Heart left ventricle (tissue), 16 donors: ENCODE data around the gene AGBL5. TPM values are rescaled to one million over a fixed set of nuclear protein-coding genes. Genes with fewer than 3 reads are reported as not detected.

Experiments
- ATAC-seq, 4 donors: fragments of 200-7000 bp; cut with Tn5 transposase; one replicate each; pipeline ENCODE4 v1.9.1; 2020 to 2022; ENCODE audit warnings: moderate library complexity in 4 of 4, mild to moderate bottlenecking in 3 of 4, moderate number of reproducible peaks in 1 of 4
- DNase-seq, 5 donors: peaks; one replicate each; pipeline ENCODE4 v3.0.0-alpha.2; 2020
- H3K27ac ChIP-seq, 12 donors: fragments of 200-600 bp; sonication (generic) in 4 of 12; one replicate each; pipeline versions ENCODE4 v1.5.0 to v1.8.0; 2016 to 2022; ENCODE audit warnings: mild to moderate bottlenecking in 2 of 12
- H3K27me3 ChIP-seq, 9 donors: fragments of 200-600 bp; sonication (generic) in 2 of 9; one replicate each; pipeline versions ENCODE4 v1.5.1 to v1.8.0; 2016 to 2022; ENCODE audit warnings: mild to moderate bottlenecking in 3 of 9
- H3K36me3 ChIP-seq, 9 donors: fragments of 200-600 bp; sonication (generic) in 2 of 9; one replicate each; pipeline versions ENCODE4 v1.5.0 to v1.8.0; 2018 to 2022; ENCODE audit warnings: mild to moderate bottlenecking in 2 of 9
- H3K4me1 ChIP-seq, 12 donors: fragments of 200-600 bp; sonication (generic) in 4 of 12; one replicate each; pipeline versions ENCODE4 v1.5.0 to v1.8.0; 2016 to 2022; ENCODE audit warnings: mild to moderate bottlenecking in 3 of 12
- H3K4me3 ChIP-seq, 12 donors: fragments of 200-600 bp; sonication (generic) in 4 of 12; one replicate each; pipeline versions ENCODE4 v1.5.0 to v1.8.0; 2017 to 2022; ENCODE audit warnings: mild to moderate bottlenecking in 9 of 12, moderate library complexity in 4 of 12
- H3K9me3 ChIP-seq, 12 donors: fragments of 200-600 bp; sonication (generic) in 4 of 12; one replicate each; pipeline versions ENCODE4 v1.5.0 to v1.8.0; 2016 to 2022; ENCODE audit warnings: mild to moderate bottlenecking in 1 of 12
- POLR2A ChIP-seq, 2 donors: fragments of 450-650 bp; IDR thresholded peaks; one replicate each; pipeline ENCODE4 v1.6.1; 2017; ENCODE audit warnings: antibody characterized with exemption in 2 of 2, mild to moderate bottlenecking in 2 of 2, moderate library complexity in 2 of 2
- WGBS, 4 donors: extraction: QIAGEN DNeasy Blood & Tissue Kit in 2 of 4; methylation state at CpG; one replicate each; pipeline versions ENCODE4 v1.1.5 to v1.1.7; 2013 to 2018; 5-methylcytosine and 5-hydroxymethylcytosine counted together
- intact Hi-C, 10 donors: fragments of 100-400 bp; cut with DNase I; formaldehyde crosslinking; loops; one replicate each; pipeline versions ENCODE4 v1.11.1 to v1.14.2; 2022
- polyA plus RNA-seq, 2 donors: library from polyadenylated mRNA; stranded (reverse); fragments of 200-250 nt; gene quantifications; one replicate each; pipeline ENCODE4 v1.2.3, GENCODE V29; 2013
- total RNA-seq, 9 donors: library from RNA; depleted of rRNA in 2 of 9; stranded (reverse); fragments of >200 nt in 2 of 9; fragmentation: NEBNext Ultra II Directional in 3 of 9; extraction: Animal tissue kit (Norgen Biotek cat#: 25700) in 3 of 9; gene quantifications; one replicate each; pipeline versions ENCODE4 v1.1.0 to v1.2.4, GENCODE V29; 2016 to 2023
- TF ChIP-seq, protein P1 (sequence below), 12 donors: fragments of 200-600 bp; sonication (generic) in 4 of 12; IDR thresholded peaks; one replicate each; pipeline versions ENCODE4 v1.5.0 to v1.8.0; 2018 to 2022; ENCODE audit warnings: antibody characterized with exemption in 12 of 12, mild to moderate bottlenecking in 5 of 12
- donor health status: ischemic (EF 13 %, LVEDD 7.1; RV severe dilation, severe dysfunction).
- donor health status: healthy with polysubstance abuse.
- donor health status: DM: no; HTN: yes; CAD: no.
- donor health status: DM: no; HTN: no; CAD: no.
- donor health status: ischemic (EF 25% LVEDD 6.9; RV normal size, moderate dysfunction).
- donor health status: ischemic (EF 25% LVEDD 5.7; RV mildly dilated, moderate dysfunction).
- donor health status: healthy.
- donor health status: DM: yes; HTN: yes; CAD: no.
- donor health status: ischemic (EF 35%, LVEDD 5.7; RV mildly dilated, moderate dysfunction).
- donor health status: nonischemic (EF 11% LVEDD 7.7; RV severe dilation, severe dysfunction).
- donor health status: DM: yes; HTN: yes; CAD: no.
- donor health status: PGD.
- donor health status: ischemic (EF 29% LVEDD 5.4; RV normal size, mild dysfunction).
- donor health status: nonischemic (EF 23%, LVEDD 6.1; RV moderate dilation, normal function).

The AGBL5 gene
- total and polyA plus RNA-seq, 11 donors = 4.5 to 12.5 (median 9.9) TPM

- WGBS, 4 donors = 77 to 82% (median 79%) methylated on average over 9 to 10 of the region's 10 CpGs
These were observed 41.4 kb downstream of the AGBL5 start for GRCh38 chr2:27092696-27093429.

GRCh38 chr2:27093430-27094352, 42.2 kb downstream of the AGBL5 start:
- ATAC-seq (no peak), DNase-seq (no peak)
- Histone ChIP-seq H3K36me3 (no peaks in the 10 kb centered on the region), H3K4me1 (peaks cover 0 to 20% (median 8%) of the 10 kb centered on the region in 12 donors), H3K4me3 (no peak overlapping the region), H3K27ac (no peak overlapping the region), H3K27me3 (no peaks in the 10 kb centered on the region), H3K9me3 (no peaks in the 10 kb centered on the region)
- TF ChIP-seq POLR2A (IDR thresholded peaks at IDR 0.05) = no peak
- TF ChIP-seq, protein P1, sequence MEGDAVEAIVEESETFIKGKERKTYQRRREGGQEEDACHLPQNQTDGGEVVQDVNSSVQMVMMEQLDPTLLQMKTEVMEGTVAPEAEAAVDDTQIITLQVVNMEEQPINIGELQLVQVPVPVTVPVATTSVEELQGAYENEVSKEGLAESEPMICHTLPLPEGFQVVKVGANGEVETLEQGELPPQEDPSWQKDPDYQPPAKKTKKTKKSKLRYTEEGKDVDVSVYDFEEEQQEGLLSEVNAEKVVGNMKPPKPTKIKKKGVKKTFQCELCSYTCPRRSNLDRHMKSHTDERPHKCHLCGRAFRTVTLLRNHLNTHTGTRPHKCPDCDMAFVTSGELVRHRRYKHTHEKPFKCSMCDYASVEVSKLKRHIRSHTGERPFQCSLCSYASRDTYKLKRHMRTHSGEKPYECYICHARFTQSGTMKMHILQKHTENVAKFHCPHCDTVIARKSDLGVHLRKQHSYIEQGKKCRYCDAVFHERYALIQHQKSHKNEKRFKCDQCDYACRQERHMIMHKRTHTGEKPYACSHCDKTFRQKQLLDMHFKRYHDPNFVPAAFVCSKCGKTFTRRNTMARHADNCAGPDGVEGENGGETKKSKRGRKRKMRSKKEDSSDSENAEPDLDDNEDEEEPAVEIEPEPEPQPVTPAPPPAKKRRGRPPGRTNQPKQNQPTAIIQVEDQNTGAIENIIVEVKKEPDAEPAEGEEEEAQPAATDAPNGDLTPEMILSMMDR (IDR thresholded peaks at IDR 0.05) = no peak
- 85 to 97% (median 88%) methylated on average over 5 to 6 of the region's 6 CpGs for WGBS, 4 donors
- intact Hi-C loops = loop anchor here in 2 of 10 donors (10.0 kb wide), 2 partner anchors 191 to 249 kb away; partner anchors contain the start of genes DPYSL5 (in 1 of the 2) and TRIM54 (in 1 of the 2)

More at GRCh38 chr2:27092696-27093429, 41.4 kb downstream of the AGBL5 start:
- no peak overlapping the region for H3K4me3 ChIP-seq
- ATAC-seq (no peak), DNase-seq (no peak)
- no peak for TF ChIP-seq POLR2A (IDR thresholded peaks at IDR 0.05)
- TF ChIP-seq, protein P1 (IDR thresholded peaks at IDR 0.05) = no peak
- H3K9me3 ChIP-seq = no peaks in the 10 kb centered on the region
- intact Hi-C loops = loop anchor here in 2 of 10 donors (10.0 kb wide), 2 partner anchors 192 to 248 kb away; partner anchors contain the start of genes DPYSL5 (in 1 of the 2) and TRIM54 (in 1 of the 2)
- no peaks in the 10 kb centered on the region for H3K36me3 ChIP-seq
- peaks cover 0 to 20% (median 8%) of the 10 kb centered on the region in 12 donors for H3K4me1 ChIP-seq
- H3K27me3 ChIP-seq = no peaks in the 10 kb centered on the region
- H3K27ac ChIP-seq = no peak overlapping the region

DNA sequence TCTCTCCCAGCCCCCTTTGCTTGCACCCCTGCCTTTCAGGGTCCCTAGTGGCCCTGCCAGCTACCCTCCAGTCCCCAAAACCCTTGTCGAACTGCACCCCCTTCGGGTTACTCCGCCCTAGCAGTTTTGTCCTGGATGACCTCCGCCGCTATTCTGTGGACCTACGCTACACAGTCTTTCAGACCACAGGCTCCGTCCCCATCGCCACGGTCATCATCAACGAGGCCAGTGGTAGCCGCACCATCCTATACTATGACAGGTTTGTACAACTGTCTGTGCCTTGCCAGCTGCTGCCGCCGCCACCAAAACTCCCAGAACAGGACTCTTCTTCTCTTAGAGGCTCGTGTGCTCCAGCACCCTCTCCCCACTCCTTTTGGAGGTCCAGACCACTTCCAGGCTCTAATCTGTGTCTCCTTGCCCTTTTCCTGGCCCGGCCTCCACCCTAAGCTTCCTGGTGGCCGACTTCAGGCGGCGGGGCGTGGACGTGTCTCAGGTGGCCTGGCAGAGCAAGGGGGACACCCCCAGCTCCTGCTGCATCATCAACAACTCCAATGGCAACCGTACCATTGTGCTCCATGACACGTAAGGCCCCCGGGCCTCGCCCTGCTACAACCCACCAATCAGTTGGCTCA, 43.0 kb downstream of the AGBL5 start:
- ATAC-seq = no peak
- H3K36me3 ChIP-seq = no peaks in the 10 kb centered on the region
- no peak overlapping the region for H3K4me3 ChIP-seq
- 92 to 95% (median 94%) methylated on average over 24 of the region's 24 CpGs for WGBS, 4 donors
- TF ChIP-seq, protein P1 (IDR thresholded peaks at IDR 0.05) = no peak
- no peak for TF ChIP-seq POLR2A (IDR thresholded peaks at IDR 0.05)
- intact Hi-C loops = loop anchor here in 2 of 10 donors (10.0 kb wide), 2 partner anchors 190 to 250 kb away; partner anchors contain the start of genes DPYSL5 (in 1 of the 2) and TRIM54 (in 1 of the 2)
- no peaks in the 10 kb centered on the region for H3K27me3 ChIP-seq
- DNase-seq = no peak
- H3K27ac ChIP-seq = no peak overlapping the region
- no peaks in the 10 kb centered on the region for H3K9me3 ChIP-seq
- H3K4me1 ChIP-seq = peaks cover 0 to 20% (median 8%) of the 10 kb centered on the region in 12 donors
